WTC11 (cell line): ENCODE results near the gene KIDINS220. TPM values are rescaled to one million over a fixed set of nuclear protein-coding genes. Genes with fewer than 3 reads are reported as not detected.

ENCODE experiments used
- ATAC-seq: fragments of 200-7000 bp; cut with Tn5 transposase; 2 replicates; pipeline ENCODE4 v1.10.0; 2021; ENCODE audit warnings: mild to moderate bottlenecking, moderate library complexity
- CTCF ChIA-PET: fragments of 300-600 bp; sonication (Branson Sonifier 250); formaldehyde crosslinking; loops from one replicate; lab custom pipeline; 2021; ENCODE audit warnings: antibody characterized with exemption; lab: Charles Lee
- POLR2A ChIA-PET: fragments of 350-600 bp; sonication (Branson Sonifier 250); formaldehyde crosslinking; loops from one replicate; lab custom pipeline; 2021; ENCODE audit warnings: antibody characterized with exemption; lab: Charles Lee
- DNase-seq: peaks from one replicate; pipeline ENCODE4 v3.0.0; 2021; ENCODE audit warnings: low spot score
- H3K27ac Mint-ChIP-seq: 2 replicates; pipeline ENCODE4 v1.8.0; 2021; ENCODE audit warnings: mixed read lengths
- H3K27me3 Mint-ChIP-seq: 2 replicates; pipeline ENCODE4 v1.8.0; 2021; ENCODE audit warnings: low read depth, mild to moderate bottlenecking, moderate library complexity, mixed read lengths
- H3K36me3 Mint-ChIP-seq: 2 replicates; pipeline ENCODE4 v1.8.0; 2021; ENCODE audit warnings: mixed read lengths
- H3K4me1 Mint-ChIP-seq: 2 replicates; pipeline ENCODE4 v1.8.0; 2022; ENCODE audit warnings: mixed read lengths
- H3K4me3 Mint-ChIP-seq: 2 replicates; pipeline ENCODE4 v1.8.0; 2021; ENCODE audit warnings: mild to moderate bottlenecking, moderate library complexity, mixed read lengths
- H3K9me3 Mint-ChIP-seq: 2 replicates; pipeline ENCODE4 v1.8.0; 2021; ENCODE audit warnings: mixed read lengths
- ETV6 ChIP-seq: sonication (generic); formaldehyde crosslinking; IDR thresholded peaks from 2 replicates; pipeline ENCODE4 v1.8.1; 2022; ENCODE audit warnings: mild to moderate bottlenecking, missing genetic modification reagents
- FOXP1 ChIP-seq: sonication (generic); formaldehyde crosslinking; IDR thresholded peaks from 2 replicates; pipeline ENCODE4 v1.8.0; 2022; ENCODE audit warnings: missing genetic modification reagents, mild to moderate bottlenecking, moderate library complexity, borderline replicate concordance
- KAT7 ChIP-seq: sonication (generic); formaldehyde crosslinking; IDR thresholded peaks from 2 replicates; pipeline ENCODE4 v1.8.1; 2023; ENCODE audit warnings: missing genetic modification reagents, mild to moderate bottlenecking, borderline replicate concordance
- MYBL2 ChIP-seq: sonication (generic); formaldehyde crosslinking; IDR thresholded peaks from 2 replicates; pipeline ENCODE4 v1.8.1; 2023; ENCODE audit warnings: mild to moderate bottlenecking, moderate library complexity, missing genetic modification reagents
- NFATC4 ChIP-seq: fragments of 250-450 bp; sonication (Bioruptor Pico); IDR thresholded peaks from 2 replicates; pipeline ENCODE4 v1.9.0; 2021; ENCODE audit warnings: mild to moderate bottlenecking
- OVOL2 ChIP-seq: fragments of 250-450 bp; sonication (Bioruptor Pico); IDR thresholded peaks from 2 replicates; pipeline ENCODE4 v1.9.0; 2021; ENCODE audit warnings: mild to moderate bottlenecking, borderline replicate concordance
- SMAD4 ChIP-seq: sonication (generic); formaldehyde crosslinking; IDR thresholded peaks from 2 replicates; pipeline ENCODE4 v1.8.0; 2022; ENCODE audit warnings: mild to moderate bottlenecking, missing genetic modification reagents
- SOX15 ChIP-seq: fragments of 250-450 bp; sonication (Bioruptor Pico); IDR thresholded peaks from 2 replicates; pipeline ENCODE4 v1.9.0; 2021; ENCODE audit warnings: mild to moderate bottlenecking
- TEAD1 ChIP-seq: sonication (generic); formaldehyde crosslinking; IDR thresholded peaks from 2 replicates; pipeline ENCODE4 v1.8.0; 2022; ENCODE audit warnings: mild to moderate bottlenecking, missing genetic modification reagents
- TP53 ChIP-seq: sonication (generic); formaldehyde crosslinking; IDR thresholded peaks from 2 replicates; pipeline ENCODE4 v1.8.1; 2023; ENCODE audit warnings: mild to moderate bottlenecking, missing genetic modification reagents
- ZBTB21 ChIP-seq: sonication (generic); formaldehyde crosslinking; IDR thresholded peaks from 2 replicates; pipeline ENCODE4 v1.8.1; 2023; ENCODE audit warnings: mild to moderate bottlenecking, missing genetic modification reagents, borderline replicate concordance
- ZNF232 ChIP-seq: sonication (generic); formaldehyde crosslinking; IDR thresholded peaks from 2 replicates; pipeline ENCODE4 v1.8.0; 2022; ENCODE audit warnings: mild to moderate bottlenecking, missing genetic modification reagents
- ZNF263 ChIP-seq: sonication (generic); formaldehyde crosslinking; IDR thresholded peaks from 2 replicates; pipeline ENCODE4 v1.8.1; 2022; ENCODE audit warnings: low read depth, mild to moderate bottlenecking, moderate library complexity, missing genetic modification reagents
- ZNF396 ChIP-seq: fragments of 250-450 bp; sonication (Bioruptor Pico); IDR thresholded peaks from 2 replicates; pipeline ENCODE4 v1.8.0; 2021; ENCODE audit warnings: mild to moderate bottlenecking, moderate library complexity, borderline replicate concordance
- ZNF423 ChIP-seq: fragments of 250-450 bp; sonication (Bioruptor Pico); IDR thresholded peaks from 2 replicates; pipeline ENCODE4 v2.1.2; 2022; ENCODE audit warnings: mild to moderate bottlenecking, moderate library complexity
- total RNA-seq: library from RNA; stranded (reverse); gene quantifications from 3 replicates; pipeline ENCODE4 v1.2.3, GENCODE V29; 2021
- TF ChIP-seq, protein P1 (sequence below): fragments of 200-600 bp; IDR thresholded peaks from 2 replicates; pipeline ENCODE4 v1.8.0; 2022; ENCODE audit warnings: antibody characterized with exemption
- TF ChIP-seq, protein P2 (sequence below): sonication (generic); formaldehyde crosslinking; IDR thresholded peaks from 2 replicates; pipeline ENCODE4 v1.8.0; 2023; ENCODE audit warnings: missing genetic modification reagents
- TF ChIP-seq, protein P3 (sequence below): fragments of 250-450 bp; sonication (Bioruptor Pico); IDR thresholded peaks from 2 replicates; pipeline ENCODE4 v2.1.2; 2022; ENCODE audit warnings: mild to moderate bottlenecking, moderate library complexity
- TF ChIP-seq, protein P4 (sequence below): sonication (generic); formaldehyde crosslinking; IDR thresholded peaks from 2 replicates; pipeline ENCODE4 v1.8.1; 2022; ENCODE audit warnings: low read depth, mild to moderate bottlenecking, moderate library complexity, missing genetic modification reagents, borderline replicate concordance
- TF ChIP-seq, protein P5 (sequence below): fragments of 250-450 bp; sonication (Bioruptor Pico); IDR thresholded peaks from 2 replicates; pipeline ENCODE4 v1.9.0; 2021; ENCODE audit warnings: mild to moderate bottlenecking
- TF ChIP-seq, protein P6 (sequence below): sonication (generic); formaldehyde crosslinking; conservative IDR thresholded peaks from 2 replicates; pipeline ENCODE4 v1.8.1; 2022; ENCODE audit warnings: mild to moderate bottlenecking, missing genetic modification reagents
- TF ChIP-seq, protein P7 (sequence below): sonication (generic); formaldehyde crosslinking; IDR thresholded peaks from 2 replicates; pipeline ENCODE4 v1.8.1; 2023; ENCODE audit warnings: mild to moderate bottlenecking, missing genetic modification reagents

The KIDINS220 gene
- total RNA-seq, 1 experiment from 2014 or later: 23.9 TPM

DNA sequence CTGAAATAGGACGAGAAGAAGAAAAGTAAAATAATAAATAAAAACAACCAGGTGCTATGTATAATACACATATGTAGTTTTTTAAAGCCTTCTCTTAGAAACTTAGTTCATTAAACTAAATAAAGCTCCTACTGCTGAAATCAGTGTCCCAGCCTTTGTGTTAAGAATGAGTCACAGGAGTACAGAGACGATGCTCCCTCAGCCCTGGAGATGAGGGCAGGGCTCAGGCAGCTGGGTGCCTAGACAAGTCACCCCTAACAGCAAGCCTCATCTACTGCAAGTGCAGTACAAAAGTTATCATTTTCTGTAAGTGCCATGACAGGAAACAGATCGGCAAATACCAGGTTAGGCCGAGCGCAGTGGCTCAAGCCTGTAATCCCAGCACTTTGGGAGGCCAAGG lies 18.2 kb downstream of the KIDINS220 start:
- H3K27me3 Mint-ChIP-seq: no peaks in the 10 kb centered on the region
- H3K27ac Mint-ChIP-seq: no peak overlapping the region
- no peaks in the 10 kb centered on the region for H3K36me3 Mint-ChIP-seq
- CTCF ChIA-PET: no interaction called here
- H3K9me3 Mint-ChIP-seq: no peaks in the 10 kb centered on the region
- no peaks in the 10 kb centered on the region for H3K4me1 Mint-ChIP-seq
- no peak for TF ChIP-seq ZBTB21 (CRISPR knock-in tag)
- TF ChIP-seq, protein P1, sequence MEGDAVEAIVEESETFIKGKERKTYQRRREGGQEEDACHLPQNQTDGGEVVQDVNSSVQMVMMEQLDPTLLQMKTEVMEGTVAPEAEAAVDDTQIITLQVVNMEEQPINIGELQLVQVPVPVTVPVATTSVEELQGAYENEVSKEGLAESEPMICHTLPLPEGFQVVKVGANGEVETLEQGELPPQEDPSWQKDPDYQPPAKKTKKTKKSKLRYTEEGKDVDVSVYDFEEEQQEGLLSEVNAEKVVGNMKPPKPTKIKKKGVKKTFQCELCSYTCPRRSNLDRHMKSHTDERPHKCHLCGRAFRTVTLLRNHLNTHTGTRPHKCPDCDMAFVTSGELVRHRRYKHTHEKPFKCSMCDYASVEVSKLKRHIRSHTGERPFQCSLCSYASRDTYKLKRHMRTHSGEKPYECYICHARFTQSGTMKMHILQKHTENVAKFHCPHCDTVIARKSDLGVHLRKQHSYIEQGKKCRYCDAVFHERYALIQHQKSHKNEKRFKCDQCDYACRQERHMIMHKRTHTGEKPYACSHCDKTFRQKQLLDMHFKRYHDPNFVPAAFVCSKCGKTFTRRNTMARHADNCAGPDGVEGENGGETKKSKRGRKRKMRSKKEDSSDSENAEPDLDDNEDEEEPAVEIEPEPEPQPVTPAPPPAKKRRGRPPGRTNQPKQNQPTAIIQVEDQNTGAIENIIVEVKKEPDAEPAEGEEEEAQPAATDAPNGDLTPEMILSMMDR: no peak
- TF ChIP-seq OVOL2: no peak
- no peak for TF ChIP-seq ZNF423 (CRISPR knock-in tag)
- TF ChIP-seq ETV6 (CRISPR knock-in tag): no peak
- TF ChIP-seq, protein P2, sequence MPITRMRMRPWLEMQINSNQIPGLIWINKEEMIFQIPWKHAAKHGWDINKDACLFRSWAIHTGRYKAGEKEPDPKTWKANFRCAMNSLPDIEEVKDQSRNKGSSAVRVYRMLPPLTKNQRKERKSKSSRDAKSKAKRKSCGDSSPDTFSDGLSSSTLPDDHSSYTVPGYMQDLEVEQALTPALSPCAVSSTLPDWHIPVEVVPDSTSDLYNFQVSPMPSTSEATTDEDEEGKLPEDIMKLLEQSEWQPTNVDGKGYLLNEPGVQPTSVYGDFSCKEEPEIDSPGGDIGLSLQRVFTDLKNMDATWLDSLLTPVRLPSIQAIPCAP (CRISPR knock-in tag): no peak
- TF ChIP-seq, all 79 proteins: peak for 0
- DNase-seq (no peak), ATAC-seq (no peak)
- H3K4me3 Mint-ChIP-seq: no peak overlapping the region
- POLR2A ChIA-PET: no interaction called here

DNA sequence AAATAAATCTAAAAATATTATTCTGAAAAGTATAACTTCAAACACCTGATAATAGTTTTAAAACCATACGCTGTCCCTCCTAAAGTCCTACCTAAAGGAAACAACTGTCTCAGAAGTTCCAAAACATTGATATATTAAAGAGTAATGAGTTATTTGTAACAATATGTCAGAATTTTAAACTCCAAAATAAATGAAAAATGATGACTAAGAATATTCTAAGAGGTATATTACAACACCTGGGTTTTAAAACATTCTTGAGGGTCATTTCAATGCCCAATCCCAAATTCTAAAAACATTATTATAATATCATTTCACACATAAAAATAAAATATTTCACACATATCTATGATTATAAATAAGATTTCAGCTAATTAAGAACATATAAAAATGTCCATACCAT lies 20.2 kb downstream of the KIDINS220 start:
- ChIA-PET POLR2A (no interaction called here), CTCF (no interaction called here)
- ATAC-seq (no peak), DNase-seq (no peak)
- H3K27me3 Mint-ChIP-seq: no peaks in the 10 kb centered on the region
- TF ChIP-seq, protein P3, sequence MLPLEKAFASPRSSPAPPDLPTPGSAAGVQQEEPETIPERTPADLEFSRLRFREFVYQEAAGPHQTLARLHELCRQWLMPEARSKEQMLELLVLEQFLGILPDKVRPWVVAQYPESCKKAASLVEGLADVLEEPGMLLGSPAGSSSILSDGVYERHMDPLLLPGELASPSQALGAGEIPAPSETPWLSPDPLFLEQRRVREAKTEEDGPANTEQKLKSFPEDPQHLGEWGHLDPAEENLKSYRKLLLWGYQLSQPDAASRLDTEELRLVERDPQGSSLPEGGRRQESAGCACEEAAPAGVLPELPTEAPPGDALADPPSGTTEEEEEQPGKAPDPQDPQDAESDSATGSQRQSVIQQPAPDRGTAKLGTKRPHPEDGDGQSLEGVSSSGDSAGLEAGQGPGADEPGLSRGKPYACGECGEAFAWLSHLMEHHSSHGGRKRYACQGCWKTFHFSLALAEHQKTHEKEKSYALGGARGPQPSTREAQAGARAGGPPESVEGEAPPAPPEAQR: no peak
- TF ChIP-seq SOX15 (CRISPR knock-in tag) (no peak), ZNF263 (no peak), MYBL2 (no peak), ZNF232 (no peak), TP53 (no peak), TEAD1 (CRISPR knock-in tag) (no peak), KAT7 (CRISPR knock-in tag) (no peak), SMAD4 (CRISPR knock-in tag) (no peak), NFATC4 (CRISPR knock-in tag) (no peak), ZNF396 (CRISPR knock-in tag) (no peak), FOXP1 (no peak)
- TF ChIP-seq, protein P4, sequence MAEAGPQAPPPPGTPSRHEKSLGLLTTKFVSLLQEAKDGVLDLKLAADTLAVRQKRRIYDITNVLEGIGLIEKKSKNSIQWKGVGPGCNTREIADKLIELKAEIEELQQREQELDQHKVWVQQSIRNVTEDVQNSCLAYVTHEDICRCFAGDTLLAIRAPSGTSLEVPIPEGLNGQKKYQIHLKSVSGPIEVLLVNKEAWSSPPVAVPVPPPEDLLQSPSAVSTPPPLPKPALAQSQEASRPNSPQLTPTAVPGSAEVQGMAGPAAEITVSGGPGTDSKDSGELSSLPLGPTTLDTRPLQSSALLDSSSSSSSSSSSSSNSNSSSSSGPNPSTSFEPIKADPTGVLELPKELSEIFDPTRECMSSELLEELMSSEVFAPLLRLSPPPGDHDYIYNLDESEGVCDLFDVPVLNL (CRISPR knock-in tag): no peak
- TF ChIP-seq, protein P5, sequence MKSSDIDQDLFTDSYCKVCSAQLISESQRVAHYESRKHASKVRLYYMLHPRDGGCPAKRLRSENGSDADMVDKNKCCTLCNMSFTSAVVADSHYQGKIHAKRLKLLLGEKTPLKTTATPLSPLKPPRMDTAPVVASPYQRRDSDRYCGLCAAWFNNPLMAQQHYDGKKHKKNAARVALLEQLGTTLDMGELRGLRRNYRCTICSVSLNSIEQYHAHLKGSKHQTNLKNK (CRISPR knock-in tag): no peak
- TF ChIP-seq, protein P6, sequence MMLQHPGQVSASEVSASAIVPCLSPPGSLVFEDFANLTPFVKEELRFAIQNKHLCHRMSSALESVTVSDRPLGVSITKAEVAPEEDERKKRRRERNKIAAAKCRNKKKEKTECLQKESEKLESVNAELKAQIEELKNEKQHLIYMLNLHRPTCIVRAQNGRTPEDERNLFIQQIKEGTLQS (CRISPR knock-in tag): no peak
- TF ChIP-seq, protein P7, sequence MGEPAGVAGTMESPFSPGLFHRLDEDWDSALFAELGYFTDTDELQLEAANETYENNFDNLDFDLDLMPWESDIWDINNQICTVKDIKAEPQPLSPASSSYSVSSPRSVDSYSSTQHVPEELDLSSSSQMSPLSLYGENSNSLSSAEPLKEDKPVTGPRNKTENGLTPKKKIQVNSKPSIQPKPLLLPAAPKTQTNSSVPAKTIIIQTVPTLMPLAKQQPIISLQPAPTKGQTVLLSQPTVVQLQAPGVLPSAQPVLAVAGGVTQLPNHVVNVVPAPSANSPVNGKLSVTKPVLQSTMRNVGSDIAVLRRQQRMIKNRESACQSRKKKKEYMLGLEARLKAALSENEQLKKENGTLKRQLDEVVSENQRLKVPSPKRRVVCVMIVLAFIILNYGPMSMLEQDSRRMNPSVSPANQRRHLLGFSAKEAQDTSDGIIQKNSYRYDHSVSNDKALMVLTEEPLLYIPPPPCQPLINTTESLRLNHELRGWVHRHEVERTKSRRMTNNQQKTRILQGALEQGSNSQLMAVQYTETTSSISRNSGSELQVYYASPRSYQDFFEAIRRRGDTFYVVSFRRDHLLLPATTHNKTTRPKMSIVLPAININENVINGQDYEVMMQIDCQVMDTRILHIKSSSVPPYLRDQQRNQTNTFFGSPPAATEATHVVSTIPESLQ (CRISPR knock-in tag): no peak
- H3K4me1 Mint-ChIP-seq: no peaks in the 10 kb centered on the region
- H3K9me3 Mint-ChIP-seq: no peaks in the 10 kb centered on the region
- no peak overlapping the region for H3K27ac Mint-ChIP-seq
- no peaks in the 10 kb centered on the region for H3K36me3 Mint-ChIP-seq
- no peak overlapping the region for H3K4me3 Mint-ChIP-seq
